HepG2 (cell line): Measurements from ENCODE around the gene PYCR2. TPM values are rescaled to one million over a fixed set of nuclear protein-coding genes. Genes with fewer than 3 reads are reported as not detected.

Experiments used
- CBX5 ChIP-seq: sonication (generic); formaldehyde crosslinking; IDR thresholded peaks from 2 replicates; pipeline ENCODE4 v1.4.0; 2020; ENCODE audit warnings: missing genetic modification reagents, borderline replicate concordance
- CENPX ChIP-seq: sonication (generic); formaldehyde crosslinking; IDR thresholded peaks from 2 replicates; pipeline ENCODE4 v1.9.0; 2021; ENCODE audit warnings: mild to moderate bottlenecking, missing genetic modification reagents, moderate library complexity
- GTF3A ChIP-seq: sonication (generic); formaldehyde crosslinking; conservative IDR thresholded peaks from 2 replicates; pipeline ENCODE4 v1.4.0; 2020; ENCODE audit warnings: mild to moderate bottlenecking, missing genetic modification reagents
- HBP1 ChIP-seq: IDR thresholded peaks from 2 replicates; pipeline ENCODE4 v1.6.1; 2016; ENCODE audit warnings: low read depth, control low read depth
- HDAC2 ChIP-seq: sonication (generic); formaldehyde crosslinking; IDR thresholded peaks from 2 replicates; pipeline ENCODE4 v1.4.0; 2020; ENCODE audit warnings: missing genetic modification reagents
- KAT2B ChIP-seq: fragments of 150-350 bp; IDR thresholded peaks from 2 replicates; pipeline ENCODE4 v1.6.1; 2014; ENCODE audit warnings: low read depth, low read length, borderline replicate concordance
- PITX1 ChIP-seq: sonication (generic); formaldehyde crosslinking; IDR thresholded peaks from 2 replicates; pipeline ENCODE4 v1.5.1; 2020; ENCODE audit warnings: mild to moderate bottlenecking, missing genetic modification reagents
- RARA ChIP-seq: IDR thresholded peaks from 2 replicates; pipeline ENCODE4 v1.6.1; 2016; ENCODE audit warnings: missing genetic modification reagents, missing compliant biosample characterization
- SMAD3 ChIP-seq: sonication (generic); formaldehyde crosslinking; IDR thresholded peaks from 2 replicates; pipeline ENCODE4 v1.4.0; 2020; ENCODE audit warnings: missing genetic modification reagents
- SNAPC2 ChIP-seq: sonication (generic); formaldehyde crosslinking; IDR thresholded peaks from 2 replicates; pipeline ENCODE4 v1.8.1; 2022; ENCODE audit warnings: mild to moderate bottlenecking, missing genetic modification reagents
- TEF ChIP-seq: sonication (generic); formaldehyde crosslinking; IDR thresholded peaks from 2 replicates; pipeline ENCODE4 v1.5.0; 2020; ENCODE audit warnings: missing genetic modification reagents
- TFDP2 ChIP-seq: sonication (generic); formaldehyde crosslinking; IDR thresholded peaks from 2 replicates; pipeline ENCODE4 v1.4.0; 2020; ENCODE audit warnings: missing genetic modification reagents
- THRA ChIP-seq: sonication (generic); formaldehyde crosslinking; IDR thresholded peaks from 2 replicates; pipeline ENCODE4 v1.4.0; 2020; ENCODE audit warnings: missing genetic modification reagents, borderline replicate concordance
- ZKSCAN1 ChIP-seq: fragments of 150-350 bp; IDR thresholded peaks from 2 replicates; pipeline ENCODE4 v1.6.1; 2014; ENCODE audit warnings: low read length
- ZNF18 ChIP-seq: sonication (generic); formaldehyde crosslinking; IDR thresholded peaks from 2 replicates; pipeline ENCODE4 v1.8.0; 2022; ENCODE audit warnings: mild to moderate bottlenecking, missing genetic modification reagents; ENCODE audit not compliant: insufficient replicate concordance
- ZNF263 ChIP-seq: sonication (generic); formaldehyde crosslinking; IDR thresholded peaks from 2 replicates; pipeline ENCODE4 v1.4.0; 2020; ENCODE audit warnings: missing genetic modification reagents
- ZNF275 ChIP-seq: sonication (generic); formaldehyde crosslinking; IDR thresholded peaks from 2 replicates; pipeline ENCODE4 v1.8.0; 2022; ENCODE audit warnings: missing genetic modification reagents, mild to moderate bottlenecking, inconsistent platforms, borderline replicate concordance
- ZNF446 ChIP-seq: sonication (generic); formaldehyde crosslinking; IDR thresholded peaks from 2 replicates; pipeline ENCODE4 v1.5.0; 2020; ENCODE audit warnings: mild to moderate bottlenecking, missing genetic modification reagents
- ZNF549 ChIP-seq: sonication (generic); formaldehyde crosslinking; IDR thresholded peaks from 2 replicates; pipeline ENCODE4 v1.5.0; 2020; ENCODE audit warnings: missing genetic modification reagents
- ZNF616 ChIP-seq: sonication (generic); formaldehyde crosslinking; IDR thresholded peaks from 2 replicates; pipeline ENCODE4 v1.5.0; 2020; ENCODE audit warnings: low read depth, mild to moderate bottlenecking, missing genetic modification reagents
- ZNF883 ChIP-seq: sonication (generic); formaldehyde crosslinking; IDR thresholded peaks from 2 replicates; pipeline ENCODE4 v1.5.1; 2020; ENCODE audit warnings: mild to moderate bottlenecking, missing genetic modification reagents; ENCODE audit errors: not compliant biosample characterization
- polyA plus RNA-seq, 8 experiments: library from polyadenylated mRNA; depleted of rRNA in 3 of 8; stranded (reverse) in 7 of 8; unstranded in 1 of 8; fragments of >200 nt; fragmentation: Illumina TruSeq in 4 of 8; extraction: Trizol in 4 of 8; gene quantifications; 2 replicates each; pipeline versions ENCODE4 v1.2.1 to v1.2.3, GENCODE V29; 2011 to 2016; ENCODE audit warnings: low read depth in 4 of 8, missing spikeins in 1 of 8, mixed read lengths in 1 of 8; ENCODE audit not compliant: insufficient read depth in 1 of 8
- total RNA-seq, 5 experiments: library from RNA; depleted of rRNA; stranded (reverse); fragments of >200 nt; fragmentation: Illumina TruSeq; extraction: Trizol; gene quantifications; 2 replicates each; pipeline ENCODE4 v1.2.3, GENCODE V29; 2016; ENCODE audit warnings: low read depth in 1 of 5

Gene PYCR2
- total and polyA plus RNA-seq, 2 of the 13 experiments (the other 11 are each of a cell fraction or from before 2014, with no cell fraction given), result 47.2 to 47.8 TPM

GRCh38 chr1:225923692-225924555, at the start of gene PYCR2 (continued):
- TF ChIP-seq TEF (CRISPR knock-in tag) (no peak; the same call in 1 of the 2 replicates), ZKSCAN1 (no peak), CENPX (no peak), CBX5 (CRISPR knock-in tag) (no peak), GTF3A (CRISPR knock-in tag) (no peak), THRA (CRISPR knock-in tag) (peak; percentile 12; the same call in 1 of the 2 replicates), HBP1 (CRISPR knock-in tag) (no peak; the same call in 1 of the 2 replicates), PITX1 (CRISPR knock-in tag) (no peak; the same call in 1 of the 2 replicates), ZNF275 (peak; percentile 74; the same call in 1 of the 2 replicates), ZNF616 (CRISPR knock-in tag) (0 out of 2 replicates have a peak, but pooled peaks have one; percentile 76), HDAC2 (CRISPR knock-in tag) (peak; percentile 61; the same call in 1 of the 2 replicates), KAT2B (no peak), TFDP2 (CRISPR knock-in tag) (peak; percentile 79), RARA (no peak; the same call in 1 of the 2 replicates), SMAD3 (CRISPR knock-in tag) (no peak), SNAPC2 (CRISPR knock-in tag) (no peak), ZNF263 (no peak; the same call in 1 of the 2 replicates), ZNF549 (CRISPR knock-in tag) (0 out of 2 replicates have a peak, but pooled peaks have one; percentile 25), ZNF883 (CRISPR knock-in tag) (peak; percentile 86), ZNF18 (CRISPR knock-in tag) (peak; percentile 79), ZNF446 (CRISPR knock-in tag) (peak; percentile 83)
